Activated CD8-positive, alpha-beta memory T cell treated with anti-CD3 and anti-CD28 coated beads, Interleukin-2, amount 50 U/mL, for 1 hour (primary cell): ENCODE results near the gene ABHD17B.

ENCODE experiments used
- DNase-seq: peaks from one replicate; pipeline ENCODE4 v3.0.0-alpha.2; 2020; ENCODE audit errors: extremely low read depth

The ABHD17B gene

GRCh38 chr9:71878327-71879274 is 32.4 kb downstream of the ABHD17B start:
- no peak for DNase-seq

DNA sequence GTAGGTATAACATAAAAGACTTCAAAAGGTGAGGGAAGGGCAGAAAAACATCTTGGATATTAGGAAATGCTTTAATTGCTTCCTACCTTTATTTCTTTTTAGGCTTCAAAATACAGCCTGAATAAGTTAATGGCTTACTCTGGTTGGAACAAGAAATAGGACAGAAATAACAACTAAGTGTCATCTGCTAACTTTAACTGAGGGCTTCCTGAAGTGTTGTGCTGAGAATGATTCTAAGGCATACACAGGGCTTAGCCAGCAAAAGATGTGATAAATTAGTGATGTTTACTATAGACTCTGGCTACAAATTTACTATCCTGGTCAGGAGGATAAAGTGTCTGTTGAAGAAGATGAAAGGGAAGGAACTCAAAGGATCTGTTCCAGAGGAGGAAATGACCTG is 34.2 kb downstream of the ABHD17B start:
- no peak for DNase-seq

- DNase-seq, result no peak
Measured at GRCh38 chr9:71876106-71876505, 34.9 kb downstream of the ABHD17B start.

GRCh38 chr9:71875345-71875744 is 35.6 kb downstream of the ABHD17B start:
- no peak for DNase-seq

- no peak for DNase-seq
Measured at GRCh38 chr9:71863631-71864030, 47.4 kb downstream of the ABHD17B start.

DNA sequence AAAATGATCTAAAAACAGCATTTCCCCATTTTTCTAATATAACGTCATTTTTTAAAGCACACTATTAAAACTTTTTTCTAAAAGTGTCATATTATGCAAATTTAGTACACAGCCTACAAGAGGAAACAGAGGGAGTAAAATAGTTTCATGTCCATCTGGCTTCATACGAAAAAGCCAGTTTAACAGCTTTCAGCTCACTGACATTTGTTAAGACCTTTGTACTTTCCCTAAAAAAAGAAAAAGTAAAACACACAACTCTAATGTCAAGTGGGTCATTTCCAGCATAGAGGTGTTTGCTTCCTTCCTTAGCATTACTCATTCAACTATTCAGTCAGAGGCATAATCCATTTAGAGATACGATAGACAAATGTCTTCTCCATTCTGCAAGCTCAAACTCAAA is 49.4 kb downstream of the ABHD17B start:
- DNase-seq, result no peak

DNA sequence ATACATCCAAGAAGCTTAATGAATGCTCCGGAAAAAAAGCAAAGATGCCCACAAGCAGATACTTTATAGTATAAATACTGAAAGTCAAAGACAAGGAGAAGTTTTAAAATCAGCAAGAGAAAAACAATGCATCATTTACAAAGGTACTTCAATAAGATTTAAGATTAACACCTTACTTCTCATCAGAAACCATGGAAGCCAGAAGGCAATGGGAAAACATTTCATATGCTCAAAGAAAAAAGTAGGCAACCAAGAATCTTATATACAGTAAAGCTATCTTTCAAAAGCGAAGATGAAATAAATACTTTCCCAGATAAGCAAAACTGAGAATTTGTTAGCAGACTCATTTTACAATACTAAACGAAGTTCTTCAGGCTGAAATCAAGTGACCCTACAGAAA is 51.1 kb downstream of the ABHD17B start:
- no peak for DNase-seq

GRCh38 chr9:71858812-71859211 is 52.2 kb downstream of the ABHD17B start:
- no peak for DNase-seq

GRCh38 chr9:71858102-71858798 is 52.7 kb downstream of the ABHD17B start:
- no peak for DNase-seq

- no peak for DNase-seq
Measured at GRCh38 chr9:71857159-71857558, 53.8 kb downstream of the ABHD17B start.

- no peak for DNase-seq
Measured at GRCh38 chr9:71854811-71855210, 56.2 kb downstream of the ABHD17B start.

DNA sequence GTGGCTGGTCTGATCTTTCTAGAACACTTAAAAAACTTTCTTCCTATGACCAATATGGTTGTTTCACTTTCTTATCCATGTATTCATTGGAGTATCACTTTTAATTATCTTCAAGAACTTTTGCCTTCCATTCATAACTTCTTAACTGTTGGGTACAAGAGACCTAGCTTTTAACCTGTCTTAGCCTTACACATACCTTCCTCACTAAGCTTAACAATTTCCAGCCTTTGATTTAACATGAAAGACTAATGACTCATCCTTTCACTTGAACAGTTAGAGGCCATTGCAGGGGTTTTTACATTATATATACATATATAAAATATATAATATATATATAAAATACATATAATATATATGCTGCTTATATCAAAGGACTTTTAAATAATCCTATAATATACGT is 57.9 kb downstream of the ABHD17B start:
- no peak for DNase-seq

DNA sequence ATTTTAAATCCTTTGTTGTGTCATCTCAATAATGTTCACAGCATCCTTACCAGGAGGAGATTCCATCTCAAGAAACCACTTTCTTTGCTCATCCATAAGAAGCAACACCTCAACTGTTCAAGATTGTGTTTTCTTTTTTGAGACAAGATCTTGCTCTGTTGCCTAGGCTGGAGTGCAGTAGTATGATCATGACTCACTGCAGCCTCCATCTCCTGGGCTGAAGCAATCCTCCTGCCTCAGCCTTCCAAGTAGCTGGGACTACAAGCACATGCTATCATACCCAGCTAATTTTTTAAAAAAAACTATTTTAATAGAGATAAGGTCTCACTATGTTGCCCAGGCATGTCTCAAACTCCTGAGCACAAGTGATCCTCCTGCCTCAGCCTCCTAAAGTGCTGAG is 60.0 kb downstream of the ABHD17B start:
- DNase-seq, result no peak

- no peak for DNase-seq
Measured at GRCh38 chr9:71847892-71848291, 63.1 kb downstream of the ABHD17B start.

DNA sequence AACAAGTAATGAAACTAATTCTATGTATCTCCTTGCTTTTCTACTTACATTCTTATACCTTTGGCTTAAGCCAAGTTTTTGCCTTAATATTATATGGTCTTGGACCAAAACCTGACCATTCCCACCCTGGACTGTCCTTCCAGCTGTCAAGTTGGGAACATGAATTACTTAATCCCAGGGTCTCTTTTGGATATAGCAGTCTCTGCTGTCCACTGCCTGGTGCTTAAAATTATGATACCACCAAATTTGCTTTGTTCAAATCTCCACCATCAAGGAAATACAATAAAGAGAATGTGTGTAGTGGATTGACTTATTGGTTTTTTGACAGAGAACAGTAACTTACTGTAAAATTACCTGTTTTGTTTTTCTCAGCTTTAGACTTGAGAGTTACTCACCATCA is 66.2 kb downstream of the ABHD17B start:
- DNase-seq, result no peak

GRCh38 chr9:71839668-71840067 is 71.3 kb downstream of the ABHD17B start:
- no peak for DNase-seq

GRCh38 chr9:71835596-71835995 is 75.4 kb downstream of the ABHD17B start:
- no peak for DNase-seq

DNA sequence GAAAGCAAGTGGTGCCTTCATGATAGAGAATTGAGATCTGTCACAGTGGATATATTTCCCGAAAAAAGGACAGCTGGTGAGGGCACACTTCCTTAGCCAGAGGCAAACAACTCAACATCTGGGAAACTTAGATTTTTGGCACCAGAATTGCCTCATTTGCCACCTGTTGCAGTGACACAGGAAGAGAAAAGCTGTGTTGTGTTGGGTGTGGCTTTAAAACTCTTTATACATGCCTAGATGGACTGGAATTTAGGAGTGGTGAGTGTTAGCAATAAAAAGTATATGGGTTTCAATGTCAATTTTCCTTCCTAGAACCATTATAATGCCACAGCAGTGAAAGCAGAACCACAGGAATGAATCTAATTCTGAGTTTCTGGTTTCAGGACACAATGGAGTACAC is 80.1 kb downstream of the ABHD17B start:
- no peak for DNase-seq

DNA sequence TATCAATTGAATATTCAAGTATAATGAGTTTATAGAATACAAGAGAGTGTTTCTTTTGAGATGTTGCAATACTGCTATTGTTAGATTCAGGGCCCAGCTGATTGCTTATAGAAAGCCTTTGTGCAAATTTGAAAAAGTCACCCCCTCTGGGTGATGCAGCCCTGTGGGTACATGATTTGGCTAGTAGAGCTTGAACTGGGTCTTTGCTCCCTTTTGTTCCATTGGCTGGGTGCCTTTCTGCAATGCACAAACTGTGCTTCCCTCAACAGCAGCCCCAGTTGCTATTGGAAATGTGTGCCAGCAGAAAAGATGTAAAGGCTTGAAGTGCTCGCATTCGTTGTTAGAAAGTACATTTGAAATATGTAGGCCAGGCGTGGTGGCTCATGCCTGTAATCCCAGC is 80.8 kb downstream of the ABHD17B start:
- DNase-seq, result no peak

DNA sequence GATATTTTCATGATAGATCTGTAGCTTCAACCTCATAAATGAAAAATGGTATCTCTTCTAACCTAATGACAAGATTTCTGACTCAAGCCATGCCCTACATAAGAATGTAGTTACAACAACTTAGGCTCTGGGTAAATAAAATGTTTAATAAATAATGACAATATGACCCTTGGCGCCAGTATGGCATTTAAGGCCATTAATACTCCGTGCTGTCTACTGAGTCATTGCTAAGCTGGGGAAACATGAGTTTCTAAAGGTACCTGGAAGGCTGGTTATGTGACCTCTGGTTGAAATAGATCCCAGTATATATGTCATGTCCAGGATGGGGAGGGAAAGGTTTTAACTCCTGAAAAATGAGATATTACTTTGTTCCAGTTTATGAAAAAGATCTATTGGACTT is 84.7 kb downstream of the ABHD17B start:
- no peak for DNase-seq

DNA sequence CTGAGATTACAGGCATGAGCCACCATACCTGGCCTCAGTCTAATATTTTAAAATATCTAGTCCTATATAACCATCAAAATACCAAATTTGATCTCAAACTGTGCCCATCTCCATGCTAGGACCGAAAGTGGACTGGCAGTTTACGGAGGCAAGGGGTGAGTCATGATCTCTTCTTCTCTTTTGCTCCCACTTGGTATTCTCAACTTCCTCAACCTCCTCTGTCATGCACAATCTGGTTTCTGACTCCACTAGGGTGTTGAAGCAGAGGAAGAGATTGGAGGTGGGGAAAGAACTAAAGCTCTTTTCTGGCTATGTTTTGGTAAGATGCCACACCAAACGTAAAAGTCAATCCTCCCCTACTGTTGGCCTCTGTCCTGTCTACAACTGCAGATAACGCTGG is 86.7 kb downstream of the ABHD17B start:
- no peak for DNase-seq

- no peak for DNase-seq
Measured at GRCh38 chr9:71822935-71823334, 88.1 kb downstream of the ABHD17B start.

- DNase-seq, result no peak
Measured at GRCh38 chr9:71822456-71822855, 88.5 kb downstream of the ABHD17B start.
